Glutamatergic neuron (in vitro differentiated cells): ENCODE data around the gene ZBTB21. TPM values are rescaled to one million over a fixed set of nuclear protein-coding genes. Genes with fewer than 3 reads are reported as not detected.

Source experiments
- DNase-seq: peaks from one replicate; pipeline ENCODE4 v3.0.0; 2022
- H3K27ac Mint-ChIP-seq: one replicate; pipeline ENCODE4 v1.8.0; 2020; ENCODE audit warnings: mild to moderate bottlenecking, mixed read lengths, inconsistent platforms; ENCODE audit not compliant: unreplicated experiment
- H3K27me3 Mint-ChIP-seq: one replicate; pipeline ENCODE4 v1.8.0; 2020; ENCODE audit warnings: mild to moderate bottlenecking, moderate library complexity, mixed read lengths, inconsistent platforms; ENCODE audit not compliant: unreplicated experiment
- H3K36me3 Mint-ChIP-seq: one replicate; pipeline ENCODE4 v1.8.0; 2020; ENCODE audit warnings: mild to moderate bottlenecking, mixed read lengths, inconsistent platforms; ENCODE audit not compliant: unreplicated experiment
- H3K4me1 Mint-ChIP-seq: one replicate; pipeline ENCODE4 v1.8.0; 2020; ENCODE audit warnings: mild to moderate bottlenecking, low read depth, mixed read lengths, inconsistent platforms; ENCODE audit not compliant: unreplicated experiment
- H3K4me3 Mint-ChIP-seq: one replicate; pipeline ENCODE4 v1.8.0; 2020; ENCODE audit warnings: mild to moderate bottlenecking, mixed read lengths, inconsistent platforms; ENCODE audit not compliant: unreplicated experiment
- H3K9me3 Mint-ChIP-seq: one replicate; pipeline ENCODE4 v1.8.0; 2020; ENCODE audit warnings: mild to moderate bottlenecking, moderate library complexity, mixed read lengths, inconsistent platforms; ENCODE audit not compliant: unreplicated experiment
- CTCF ChIP-seq: fragments of 200-600 bp; sonication (generic); IDR thresholded peaks from one replicate; pipeline ENCODE4 v1.5.0; 2021; ENCODE audit not compliant: partially characterized antibody, unreplicated experiment
- total RNA-seq: library from RNA; stranded (reverse); fragmentation: NEBNext Ultra II Directional; extraction: Animal tissue kit (Norgen Biotek cat#: 25700); gene quantifications from one replicate; pipeline ENCODE4 v1.2.1, GENCODE V29; 2021; ENCODE audit not compliant: unreplicated experiment

ZBTB21 gene
- total RNA-seq, 1 donor from 2014 or later, result 21.2 TPM

- Mint-ChIP-seq H3K27me3 (peaks cover 15% of the 10 kb centered on the region), H3K27ac (no peak overlapping the region), H3K4me3 (no peak overlapping the region), H3K9me3 (peaks cover 7% of the 10 kb centered on the region), H3K4me1 (no peaks in the 10 kb centered on the region), H3K36me3 (peaks cover 6% of the 10 kb centered on the region)
- DNase-seq, result no peak
- no peak for TF ChIP-seq CTCF
These were observed 6.3 kb upstream of the ZBTB21 start for GRCh38 chr21:42016364-42016985.

- peaks cover 6% of the 10 kb centered on the region for H3K36me3 Mint-ChIP-seq
- TF ChIP-seq CTCF, result no peak
- H3K9me3 Mint-ChIP-seq, result peaks cover 15% of the 10 kb centered on the region
- H3K4me1 Mint-ChIP-seq, result no peaks in the 10 kb centered on the region
- H3K27me3 Mint-ChIP-seq, result peaks cover 23% of the 10 kb centered on the region
- no peak for DNase-seq
- H3K27ac Mint-ChIP-seq, result no peak overlapping the region
- H3K4me3 Mint-ChIP-seq, result no peak overlapping the region
These were observed 3.8 kb upstream of the ZBTB21 start for GRCh38 chr21:42013931-42014330.

- Mint-ChIP-seq H3K36me3 (peaks cover 6% of the 10 kb centered on the region), H3K4me1 (no peaks in the 10 kb centered on the region), H3K27ac (peak overlapping the region; percentile 10), H3K27me3 (peaks cover 23% of the 10 kb centered on the region), H3K4me3 (no peak overlapping the region), H3K9me3 (peaks cover 19% of the 10 kb centered on the region)
- no peak for DNase-seq
- TF ChIP-seq CTCF, result no peak
These were observed 3.2 kb upstream of the ZBTB21 start for GRCh38 chr21:42013376-42013775.

- TF ChIP-seq CTCF, result no peak
- H3K36me3 Mint-ChIP-seq, result peaks cover 6% of the 10 kb centered on the region
- H3K4me3 Mint-ChIP-seq, result no peak overlapping the region
- peaks cover 23% of the 10 kb centered on the region for H3K27me3 Mint-ChIP-seq
- no peak for DNase-seq
- H3K9me3 Mint-ChIP-seq, result peaks cover 19% of the 10 kb centered on the region
- no peaks in the 10 kb centered on the region for H3K4me1 Mint-ChIP-seq
- H3K27ac Mint-ChIP-seq, result no peak overlapping the region
These were observed 2.7 kb upstream of the ZBTB21 start for GRCh38 chr21:42012763-42013329.

- Mint-ChIP-seq H3K4me3 (peak overlapping the region; percentile 43), H3K27me3 (peaks cover 23% of the 10 kb centered on the region), H3K4me1 (no peaks in the 10 kb centered on the region), H3K36me3 (peaks cover 6% of the 10 kb centered on the region), H3K9me3 (peaks cover 19% of the 10 kb centered on the region), H3K27ac (no peak overlapping the region)
- TF ChIP-seq CTCF, result no peak
- DNase-seq, result no peak
These were observed 2.2 kb upstream of the ZBTB21 start for GRCh38 chr21:42012344-42012743.
